A673 (cell line): ENCODE measurements around the gene DAW1.

Experiments used
- CTCF ChIP-seq: fragments of 300-800, 200-600 bp; sonication (generic); conservative IDR thresholded peaks from 2 replicates; pipeline ENCODE4 v1.5.1; 2017; ENCODE audit warnings: low read depth, mild to moderate bottlenecking, antibody characterized with exemption, low read length, moderate library complexity, mixed read lengths
- EZH2 ChIP-seq: fragments of 200-600 bp; sonication (generic); IDR thresholded peaks from 2 replicates; pipeline ENCODE4 v1.6.1; 2017; ENCODE audit warnings: borderline replicate concordance, low read depth, mild to moderate bottlenecking, mixed read lengths, antibody characterized with exemption, low read length; ENCODE audit not compliant: poor library complexity, severe bottlenecking

- no peak for TF ChIP-seq CTCF
- no peak for TF ChIP-seq EZH2
These were observed 6.1 kb upstream of the DAW1 start for GRCh38 chr2:227865291-227865690.
